Loucy (cell line): ENCODE data around the gene HAPLN2.

Experiments used
- H2AFZ ChIP-seq: fragments of 200-600 bp; sonication (generic); 2 replicates; pipeline ENCODE4 v1.6.0; 2016; ENCODE audit warnings: antibody characterized with exemption, mild to moderate bottlenecking, low read length, moderate library complexity
- H3F3A ChIP-seq: fragments of 200-600 bp; 2 replicates; pipeline ENCODE4 v1.6.0; 2016; ENCODE audit warnings: antibody characterized with exemption, low read depth, mild to moderate bottlenecking
- H3K27me3 ChIP-seq: fragments of 200-600 bp; sonication (generic); 2 replicates; pipeline ENCODE4 v1.6.1; 2014; ENCODE audit warnings: low read length, mild to moderate bottlenecking; ENCODE audit not compliant: insufficient read depth, poor library complexity, severe bottlenecking
- H3K36me3 ChIP-seq: fragments of 200-600 bp; sonication (generic); 2 replicates; pipeline ENCODE4 v1.6.1; 2016; ENCODE audit warnings: low read length; ENCODE audit not compliant: insufficient read depth
- H3K4me1 ChIP-seq: fragments of 200-600 bp; sonication (generic); 2 replicates; pipeline ENCODE4 v1.5.1; 2014; ENCODE audit warnings: low read length, mild to moderate bottlenecking; ENCODE audit not compliant: insufficient read depth, poor library complexity, severe bottlenecking
- H3K4me2 ChIP-seq: fragments of 200-600 bp; sonication (generic); 2 replicates; pipeline ENCODE4 v1.6.0; 2014; ENCODE audit warnings: antibody characterized with exemption, low read length, low read depth, mild to moderate bottlenecking; ENCODE audit not compliant: poor library complexity, severe bottlenecking
- H3K4me3 ChIP-seq: fragments of 200-600 bp; sonication (generic); 2 replicates; pipeline ENCODE4 v1.5.1; 2014; ENCODE audit warnings: low read length, mild to moderate bottlenecking, mixed read lengths; ENCODE audit not compliant: poor library complexity, severe bottlenecking
- H3K79me2 ChIP-seq: fragments of 200-600 bp; sonication (generic); 2 replicates; pipeline ENCODE4 v1.6.1; 2014; ENCODE audit warnings: low read length; ENCODE audit not compliant: insufficient read depth
- H3K9ac ChIP-seq: fragments of 200-600 bp; sonication (generic); 2 replicates; pipeline ENCODE4 v1.6.0; 2014; ENCODE audit warnings: mild to moderate bottlenecking, low read depth, low read length, moderate library complexity; ENCODE audit not compliant: poor library complexity, severe bottlenecking
- H3K9me2 ChIP-seq: fragments of 200-600 bp; sonication (generic); replicated peaks from 2 replicates; pipeline ENCODE4 v1.6.1; 2016; ENCODE audit warnings: low read depth, low read length, mixed read lengths
- H3K9me3 ChIP-seq: fragments of 200-600 bp; sonication (generic); 2 replicates; pipeline ENCODE4 v1.6.1; 2014; ENCODE audit warnings: mild to moderate bottlenecking, antibody characterized with exemption, low read length, low read depth; ENCODE audit not compliant: insufficient read depth
- H4K20me1 ChIP-seq: fragments of 200-600 bp; sonication (generic); 2 replicates; pipeline ENCODE4 v1.6.0; 2014; ENCODE audit warnings: antibody characterized with exemption, low read length, mild to moderate bottlenecking; ENCODE audit not compliant: insufficient read depth, poor library complexity, severe bottlenecking
- CTCF ChIP-seq: fragments of 200-600 bp; sonication (generic); conservative IDR thresholded peaks from 2 replicates; pipeline ENCODE4 v1.5.1; 2014; ENCODE audit warnings: mild to moderate bottlenecking, antibody characterized with exemption, low read length
- EZH2phosphoT487 ChIP-seq: fragments of 200-600 bp; IDR thresholded peaks from 2 replicates; pipeline ENCODE4 v1.6.1; 2018; ENCODE audit warnings: antibody characterized with exemption, mild to moderate bottlenecking, moderate library complexity, borderline replicate concordance

Gene HAPLN2

GRCh38 chr1:156618853-156619581, at the start of gene HAPLN2:
Gene HAPLN2, plus strand, starts transcription at chr1:156619415. Its CDS starts 4,076 bp downstream, at chr1:156623491.
- no peak within 1 kb of the TSS for H3K4me3 ChIP-seq
- no peaks in the 10 kb centered on the region for H3F3A ChIP-seq
- peaks cover 4% of the 10 kb centered on the region for H3K4me1 ChIP-seq
- H3K79me2 ChIP-seq: no peaks in the 10 kb centered on the region
- no peaks in the 10 kb centered on the region for H3K9me2 ChIP-seq
- no peak within 1 kb of the TSS for H3K9ac ChIP-seq
- H3K4me2 ChIP-seq: peak within 1 kb of the TSS; percentile 44
- H3K36me3 ChIP-seq: no peaks in the 10 kb centered on the region
- no peaks in the 10 kb centered on the region for H3K27me3 ChIP-seq
- peak; percentile 73 for TF ChIP-seq CTCF
- TF ChIP-seq EZH2phosphoT487: no peak
- no peak within 1 kb of the TSS for H2AFZ ChIP-seq
- H4K20me1 ChIP-seq: no peaks in the 10 kb centered on the region
- no peaks in the 10 kb centered on the region for H3K9me3 ChIP-seq

- H2AFZ ChIP-seq: peak overlapping the region; percentile 96
- peaks cover 24% of the 10 kb centered on the region for H3K4me1 ChIP-seq
Measured at GRCh38 chr1:156571261-156571852, 47.9 kb upstream of the HAPLN2 start.

GRCh38 chr1:156571919-156572662, 47.1 kb upstream of the HAPLN2 start, which contains the start of gene IQGAP3:
Gene IQGAP3, minus strand, starts transcription at chr1:156572565. Its CDS starts 36 bp downstream, at chr1:156572529.
- H3K4me2 ChIP-seq: peak within 1 kb of the TSS; percentile 97
- TF ChIP-seq EZH2phosphoT487: no peak
- TF ChIP-seq CTCF: no peak
- peak within 1 kb of the TSS; percentile 96 for H2AFZ ChIP-seq
- peak within 1 kb of the TSS; percentile 89 for H3K4me3 ChIP-seq
- no peaks in the 10 kb centered on the region for H3K36me3 ChIP-seq
- H3K9ac ChIP-seq: peak within 1 kb of the TSS; percentile 78
- H3K79me2 ChIP-seq: peaks cover 25% of the 10 kb centered on the region
- no peaks in the 10 kb centered on the region for H3K27me3 ChIP-seq
- H3K9me3 ChIP-seq: no peaks in the 10 kb centered on the region
- H3K4me1 ChIP-seq: peaks cover 24% of the 10 kb centered on the region
- no peaks in the 10 kb centered on the region for H3F3A ChIP-seq
- H4K20me1 ChIP-seq: no peaks in the 10 kb centered on the region
- H3K9me2 ChIP-seq: no peaks in the 10 kb centered on the region

More at GRCh38 chr1:156571261-156571852, 47.9 kb upstream of the HAPLN2 start:
- H3K36me3 ChIP-seq: no peaks in the 10 kb centered on the region
- no peaks in the 10 kb centered on the region for H3K9me3 ChIP-seq
- no peaks in the 10 kb centered on the region for H3K27me3 ChIP-seq
- no peaks in the 10 kb centered on the region for H3F3A ChIP-seq
- H3K9ac ChIP-seq: peak overlapping the region; percentile 78
- H3K4me2 ChIP-seq: peak overlapping the region; percentile 97
- no peaks in the 10 kb centered on the region for H3K9me2 ChIP-seq
- H4K20me1 ChIP-seq: no peaks in the 10 kb centered on the region
- peak overlapping the region; percentile 89 for H3K4me3 ChIP-seq
- TF ChIP-seq CTCF (no peak), EZH2phosphoT487 (no peak)
- H3K79me2 ChIP-seq: peaks cover 25% of the 10 kb centered on the region
